ENCODE data around the gene OGFOD2. TPM values are rescaled to one million over a fixed set of nuclear protein-coding genes. Genes with fewer than 3 reads are reported as not detected.

Gene OGFOD2
- polyA plus RNA-seq, 10 donors, result 8.5 to 14.1 (median 9.6) TPM

DNA sequence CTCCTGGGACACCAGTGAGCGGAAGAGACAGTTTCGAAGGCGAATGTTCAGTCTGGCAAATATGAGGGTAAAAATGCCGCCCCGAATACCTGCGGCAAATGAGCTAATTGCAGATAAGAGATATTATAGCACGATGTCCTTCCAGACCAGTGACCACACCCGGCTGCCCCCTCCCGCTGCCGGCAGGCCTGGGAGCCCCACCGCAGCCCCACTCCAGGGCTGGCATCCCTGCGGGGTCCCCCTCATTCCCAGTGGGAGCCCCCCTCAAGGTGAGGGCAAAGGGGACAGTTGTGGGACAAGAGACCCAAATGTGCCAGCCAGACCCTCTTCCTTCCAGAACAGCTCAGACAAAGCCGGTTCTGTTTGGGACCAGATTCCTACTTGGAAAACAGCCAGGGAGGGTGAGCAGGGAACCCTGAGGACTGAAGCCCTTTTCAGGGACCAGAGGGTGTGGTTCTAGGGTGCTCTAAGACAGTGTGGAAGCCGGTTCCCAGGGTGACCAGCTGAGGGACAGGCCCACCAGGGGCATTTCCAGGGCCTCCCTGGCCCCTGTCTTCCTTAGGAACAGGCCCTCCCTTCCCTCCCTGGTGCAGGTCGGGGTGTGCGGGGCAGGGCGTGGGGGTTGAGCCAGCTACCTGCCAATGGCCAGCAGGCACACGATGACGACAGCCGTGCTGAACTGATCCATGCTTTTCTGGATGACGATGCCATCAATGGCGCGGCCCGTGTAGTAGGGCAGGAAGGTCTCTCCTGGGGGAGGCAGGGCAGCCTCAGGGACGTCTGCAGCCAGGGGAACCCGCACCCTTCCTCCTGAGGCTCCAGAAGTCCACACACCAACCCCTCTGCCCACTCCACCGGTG lies 25.0 kb upstream of the OGFOD2 start:
- no peak for DNase-seq

DNA sequence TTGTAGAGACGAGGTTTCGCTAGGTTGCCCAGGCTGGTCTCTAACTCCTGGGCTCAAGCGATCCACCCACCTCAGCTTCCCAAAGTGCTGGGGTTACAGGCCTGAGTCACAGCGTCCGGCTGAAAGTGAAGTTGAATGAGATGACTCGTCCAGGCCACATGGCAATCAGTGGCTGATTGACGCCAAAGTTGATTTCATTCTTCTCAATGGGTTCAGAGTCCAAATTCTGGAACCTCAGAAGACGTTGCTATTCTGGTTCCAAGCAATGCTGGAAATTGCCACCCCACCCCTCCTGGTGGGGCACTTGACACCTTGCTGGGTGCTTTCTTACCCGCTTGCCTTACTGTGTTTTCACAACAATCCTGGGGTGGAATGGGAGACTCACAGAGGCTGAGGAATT lies 23.6 kb upstream of the OGFOD2 start:
- DNase-seq, result no peak

DNA sequence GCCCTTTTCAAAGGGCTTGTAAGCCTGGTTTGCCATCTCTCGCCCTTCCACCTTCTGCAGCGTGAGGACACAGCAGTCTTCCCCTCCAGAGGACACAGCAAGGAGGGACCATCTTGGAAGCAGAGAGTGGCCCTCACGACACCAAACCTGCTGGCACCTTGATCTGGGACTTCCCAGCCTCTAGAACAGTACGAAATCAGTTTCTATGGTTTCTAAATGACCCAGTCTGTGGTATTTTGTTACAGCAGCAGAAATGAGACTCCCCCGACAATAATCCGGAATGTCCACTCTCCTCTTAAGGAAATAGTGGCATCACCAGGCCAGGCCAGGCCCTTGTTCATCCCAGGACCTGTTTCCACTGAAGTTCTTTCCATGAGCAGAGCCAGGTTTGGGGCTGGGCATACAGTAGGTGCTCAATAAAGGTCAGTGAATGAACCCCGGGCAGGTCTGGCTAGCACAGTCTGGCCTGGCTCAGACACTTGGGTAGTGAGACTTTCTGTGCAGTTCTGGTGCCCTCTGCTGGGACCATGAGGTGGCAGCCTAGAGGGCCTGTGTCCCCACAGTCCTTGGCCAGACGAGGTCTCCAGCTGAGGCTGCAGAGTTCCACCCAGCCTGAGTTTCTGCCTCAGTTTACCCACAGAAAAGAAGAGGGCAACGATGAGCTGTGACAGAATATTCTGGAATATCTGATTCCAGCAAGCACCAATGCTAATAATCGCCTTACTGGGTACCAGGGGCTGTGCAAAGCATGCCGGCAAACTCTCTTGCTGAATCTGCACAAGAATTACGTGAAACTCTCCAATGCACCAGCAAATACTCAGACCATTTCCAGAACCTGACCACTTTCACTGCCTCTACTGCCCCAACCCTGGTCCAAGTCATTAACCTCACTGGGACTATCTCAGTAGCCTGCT lies 22.8 kb upstream of the OGFOD2 start:
- DNase-seq, result peak; percentile 54 to 76 (median 71)

DNA sequence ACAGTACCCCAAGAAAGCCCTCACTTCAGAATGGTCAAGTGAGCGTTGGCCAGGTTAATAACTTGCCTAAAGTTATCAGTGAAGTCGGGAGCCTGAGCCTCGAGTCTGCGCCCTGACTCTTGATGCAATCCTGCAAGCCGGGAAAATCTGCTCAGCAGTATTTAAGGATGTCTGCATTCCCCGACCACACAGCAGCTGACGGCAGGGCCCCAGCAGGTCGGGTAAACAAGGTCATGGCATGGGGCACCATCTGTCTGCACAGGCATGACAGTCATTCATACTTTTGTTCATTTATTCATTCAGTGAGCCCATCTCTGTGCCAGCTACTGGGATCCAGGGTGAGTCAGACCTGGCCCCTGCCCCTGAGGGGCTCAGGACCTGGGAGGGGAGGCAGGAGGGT lies 19.9 kb upstream of the OGFOD2 start:
- peak in 1 of 3 donors; percentile 30 for DNase-seq

DNA sequence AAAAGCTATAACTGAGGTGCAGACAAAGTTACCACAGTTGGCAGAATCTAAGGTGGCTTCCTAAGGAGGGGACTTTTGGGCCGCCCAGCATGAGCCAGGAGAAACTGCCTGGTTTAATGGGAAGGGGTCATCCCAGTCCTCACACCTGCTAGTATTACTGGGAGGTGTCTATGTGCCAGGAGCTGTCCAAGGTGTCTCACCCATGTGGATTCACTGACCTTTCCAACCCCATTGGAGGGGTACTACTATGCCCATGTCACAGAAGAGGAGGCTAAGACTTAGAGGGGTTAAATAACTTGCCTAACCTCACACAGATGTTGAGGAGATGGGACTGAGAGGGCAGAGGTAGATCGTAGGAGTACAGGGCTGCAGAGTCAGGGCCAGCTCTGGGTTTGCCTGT lies 19.0 kb upstream of the OGFOD2 start:
- DNase-seq, result no peak

DNA sequence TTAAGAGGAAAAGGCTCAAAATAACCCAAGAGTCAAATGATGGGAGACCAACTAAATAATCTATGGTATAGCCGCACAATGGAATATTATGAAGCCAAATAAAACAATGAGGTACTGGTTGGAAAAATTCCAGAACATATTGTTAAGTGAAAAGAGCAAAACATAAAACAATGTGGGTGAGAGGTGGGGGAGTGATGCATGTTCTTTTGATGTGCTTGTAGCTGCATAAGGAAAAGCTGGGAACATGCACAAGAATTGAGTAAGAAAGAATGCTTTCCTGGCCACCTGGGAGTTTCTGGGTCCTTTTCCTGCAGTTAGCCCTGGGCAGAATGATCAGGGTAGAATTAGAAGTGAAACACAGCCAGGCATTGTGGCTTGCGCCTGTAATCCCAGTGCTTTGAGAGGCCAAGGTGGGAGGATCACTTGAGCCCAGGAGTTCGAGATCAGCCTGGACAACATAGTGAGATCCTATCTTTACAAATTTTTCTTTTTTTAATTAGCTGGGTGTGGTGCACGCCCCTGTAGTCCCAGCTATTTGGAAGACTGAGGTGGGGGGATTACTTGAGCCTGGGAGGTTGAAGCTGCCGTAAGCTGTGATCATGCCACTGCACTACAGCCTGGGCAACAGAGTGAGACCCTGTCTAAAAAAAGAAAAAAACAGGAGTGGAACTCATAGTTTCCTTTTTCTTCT lies 16.7 kb upstream of the OGFOD2 start:
- DNase-seq, result no peak

DNA sequence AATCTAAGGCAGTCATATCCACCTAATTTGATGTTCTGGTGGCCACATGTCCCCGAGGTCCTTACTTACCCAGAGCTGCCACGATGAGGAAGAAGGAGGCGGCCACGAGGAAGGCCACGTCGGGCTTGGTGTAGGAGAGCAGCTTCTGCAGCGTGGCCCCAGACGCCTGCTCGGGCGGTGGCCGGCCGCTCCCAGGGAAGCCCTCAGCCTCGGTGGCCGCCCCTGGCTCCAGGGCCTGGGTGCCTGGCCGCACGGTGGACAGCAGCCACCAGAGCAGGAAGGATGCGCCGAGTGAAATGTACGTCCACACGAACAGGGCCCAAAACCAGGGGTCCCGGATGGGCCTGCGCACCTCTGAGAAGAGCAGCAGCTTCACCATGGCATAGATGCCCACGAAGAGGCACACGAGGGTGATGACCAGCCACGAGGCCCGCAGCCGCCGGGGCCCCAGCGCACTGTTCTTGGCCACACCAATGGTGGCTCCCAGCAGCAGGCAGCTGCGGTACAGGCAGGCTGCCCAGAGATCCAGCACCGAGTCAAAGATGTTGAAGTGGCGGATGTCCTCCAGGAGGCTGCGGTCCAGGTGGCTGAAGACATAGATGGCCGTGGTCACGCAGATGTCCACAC lies 15.4 kb upstream of the OGFOD2 start:
- no peak for DNase-seq

DNA sequence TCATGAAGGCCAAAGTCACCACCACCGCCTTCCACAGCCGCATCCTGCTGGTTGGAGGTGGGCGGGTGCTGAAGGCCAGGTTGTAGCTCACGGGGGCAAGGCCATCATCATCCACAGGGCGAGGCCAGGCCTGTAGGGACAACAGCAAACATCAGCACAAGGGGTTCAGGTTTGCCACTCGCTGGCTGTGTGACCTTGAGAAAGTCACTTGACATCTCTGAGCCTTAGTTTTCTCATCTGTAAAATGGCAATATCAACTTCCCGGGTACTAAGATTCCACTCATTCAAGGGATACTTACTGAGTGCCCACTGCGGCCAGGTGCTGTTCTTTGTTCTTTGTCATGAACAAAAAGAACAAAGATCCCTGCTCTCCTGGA lies 14.9 kb upstream of the OGFOD2 start:
- no peak for DNase-seq

DNA sequence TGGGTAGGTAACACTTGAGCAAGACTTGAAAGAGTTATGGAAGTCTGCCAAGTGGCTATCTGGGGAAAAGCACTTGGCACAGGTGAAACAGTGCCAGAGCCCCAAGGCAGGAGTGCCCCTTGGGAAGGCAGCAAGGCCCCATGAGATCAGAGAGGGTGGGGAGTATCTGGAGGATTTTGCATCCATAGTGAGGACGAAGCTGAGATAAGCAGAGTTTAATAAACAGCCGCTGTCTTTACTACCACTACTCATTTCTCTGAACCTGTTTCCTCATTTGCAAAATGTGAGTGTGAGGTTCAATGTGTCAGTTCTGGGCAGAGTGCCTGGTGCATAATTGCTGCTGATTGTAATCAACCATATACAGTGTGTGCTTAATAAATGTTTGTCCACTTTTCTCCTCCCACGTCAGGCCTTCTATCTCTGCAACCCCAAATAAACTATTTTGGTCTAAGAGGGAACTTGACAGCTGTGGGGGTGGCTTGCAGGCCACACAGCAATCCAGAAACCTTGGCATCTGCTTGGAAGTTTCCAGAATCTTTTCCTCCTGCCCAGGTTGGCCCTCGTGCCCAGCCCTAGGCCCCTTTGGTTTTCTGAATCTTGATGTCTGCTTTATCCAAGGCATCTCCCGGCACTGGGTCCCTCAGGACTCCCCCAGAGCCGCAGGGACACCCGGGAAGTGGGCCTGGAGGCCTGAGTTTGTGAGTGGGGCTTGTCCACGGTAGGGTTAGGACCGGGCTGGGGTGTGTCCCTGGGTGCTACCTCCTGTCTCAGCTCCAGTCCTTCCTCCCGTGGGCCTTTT lies 13.3 kb upstream of the OGFOD2 start:
- DNase-seq, result no peak

DNA sequence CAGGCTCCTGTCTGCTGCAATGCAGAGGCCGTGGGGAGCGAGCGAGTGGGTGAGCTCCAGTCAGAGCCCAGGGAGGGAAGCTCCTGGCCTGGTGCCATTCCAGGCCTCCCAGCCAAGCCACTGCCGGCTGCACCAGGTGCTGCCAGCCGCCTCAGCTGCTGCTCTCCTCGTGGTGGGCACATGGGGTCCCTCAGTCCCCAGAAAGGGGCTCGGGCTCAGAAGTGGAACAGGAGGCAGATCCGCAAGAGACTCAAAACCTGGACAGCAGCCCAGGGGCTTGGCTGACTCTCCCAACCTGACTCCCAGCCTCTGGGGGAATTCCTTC lies 11.1 kb upstream of the OGFOD2 start:
- peak in 1 of 3 donors; percentile 63 for DNase-seq

DNA sequence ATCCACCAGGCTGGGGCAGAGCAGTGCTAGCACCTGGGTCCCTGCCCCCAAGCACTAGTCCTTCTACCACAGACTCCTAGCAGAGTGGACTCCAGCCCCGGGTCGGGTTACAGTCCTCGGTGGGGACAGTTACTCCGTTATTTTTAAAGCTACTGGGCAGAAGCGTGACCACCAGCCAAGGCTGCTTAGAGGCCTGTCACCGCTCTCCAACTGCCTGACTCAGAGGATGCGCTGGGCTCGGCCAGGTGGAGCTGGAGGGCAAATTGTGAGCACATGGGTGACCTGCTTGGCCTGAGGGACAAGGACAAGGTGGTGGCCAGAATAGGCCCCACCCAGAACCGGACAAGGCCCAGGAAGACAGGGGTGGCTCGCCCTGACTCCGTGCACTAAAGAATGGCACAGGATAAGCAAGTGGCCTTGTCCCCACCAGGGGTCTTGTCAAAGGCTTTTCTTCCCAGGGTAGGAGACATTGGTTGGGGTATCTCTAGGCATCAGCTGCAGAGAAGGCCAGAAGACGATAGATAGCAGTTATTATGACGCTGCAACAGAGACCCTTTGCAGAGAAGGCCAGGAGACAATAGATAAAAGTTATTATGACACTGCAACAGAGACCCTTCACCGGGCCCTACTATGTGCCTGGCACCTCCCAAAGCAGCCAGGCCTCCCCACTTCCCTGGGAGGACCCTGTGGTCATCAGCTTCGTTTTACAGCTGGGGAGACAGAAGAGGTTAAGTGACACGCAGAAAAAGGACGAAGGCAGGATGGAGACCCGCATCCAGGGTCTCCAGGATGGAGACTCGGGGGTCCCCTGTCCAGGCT lies 10.4 kb upstream of the OGFOD2 start:
- DNase-seq, result no peak

DNA sequence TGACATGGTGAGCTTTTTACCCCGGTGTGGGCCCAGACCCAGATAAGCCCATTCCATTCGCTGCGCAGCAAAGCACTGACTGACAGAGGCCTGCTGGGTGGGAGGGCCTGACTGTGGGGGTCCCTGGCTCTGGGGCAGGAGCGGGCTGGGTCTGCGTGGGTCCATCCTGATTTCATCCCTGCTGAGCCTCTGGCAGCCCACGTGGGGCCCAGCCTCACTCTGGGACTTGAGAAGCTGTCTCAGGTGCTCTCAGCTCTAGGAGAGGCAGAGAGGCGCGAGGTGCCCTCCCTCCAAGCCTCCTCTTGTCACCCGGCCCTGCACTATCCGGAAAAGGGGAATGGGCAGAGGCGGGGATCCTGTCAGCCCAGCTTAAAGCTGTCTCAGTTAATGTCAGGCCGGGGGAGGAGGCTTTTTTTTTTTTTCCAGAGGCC lies 9.7 kb upstream of the OGFOD2 start:
- DNase-seq, result no peak

DNA sequence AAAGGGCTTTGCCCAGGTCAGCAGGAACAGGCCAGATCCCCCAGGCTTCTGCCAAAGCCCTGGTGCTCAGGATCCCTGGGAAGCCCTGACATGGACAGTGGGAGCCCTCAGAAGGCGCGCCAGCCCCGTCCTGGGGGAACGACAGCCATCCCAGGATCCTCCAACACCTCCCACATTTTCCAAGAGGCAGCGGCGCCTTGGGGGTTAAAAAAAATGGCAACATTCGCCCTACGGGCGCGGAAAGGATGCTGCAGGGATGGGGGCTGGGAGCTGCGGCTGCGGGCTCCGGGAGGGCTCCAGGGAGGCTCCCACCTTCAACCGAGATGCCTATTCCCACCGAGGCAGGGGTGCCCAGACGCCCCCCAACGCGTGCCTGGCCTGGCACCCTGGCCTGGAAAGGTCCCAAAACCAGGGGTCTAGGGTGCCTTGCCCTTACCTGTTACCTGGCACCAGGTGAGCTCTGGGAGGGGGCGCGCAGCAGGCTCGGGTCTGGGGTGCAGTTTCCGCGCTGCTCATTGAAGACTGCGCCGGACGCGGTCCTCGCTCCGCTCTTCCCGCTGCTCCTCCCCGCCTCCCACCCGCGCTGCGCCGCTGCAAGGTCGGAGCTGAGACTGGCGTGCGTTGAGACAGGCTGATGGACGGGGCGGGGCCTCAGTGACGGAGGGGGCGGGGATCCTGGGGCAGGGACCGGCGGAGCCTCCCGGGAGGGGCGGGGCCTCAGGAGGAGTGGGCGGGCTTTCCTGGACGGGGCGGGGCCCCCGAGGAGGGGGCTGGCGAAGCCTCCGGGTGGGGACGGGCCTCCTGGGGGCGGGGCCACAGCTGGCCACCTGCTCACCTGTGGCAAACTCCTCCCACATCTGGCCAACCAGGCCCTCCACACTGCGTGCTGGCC lies 8.9 kb upstream of the OGFOD2 start, which contains the start of gene ABCB9:
Gene ABCB9 (minus strand): TSS at position 613 of the 892 bp plus-strand sequence. CDS start 6,228 bp downstream, outside the sequence.
- DNase-seq, result peak; percentile 76 to 87 (median 80)

DNA sequence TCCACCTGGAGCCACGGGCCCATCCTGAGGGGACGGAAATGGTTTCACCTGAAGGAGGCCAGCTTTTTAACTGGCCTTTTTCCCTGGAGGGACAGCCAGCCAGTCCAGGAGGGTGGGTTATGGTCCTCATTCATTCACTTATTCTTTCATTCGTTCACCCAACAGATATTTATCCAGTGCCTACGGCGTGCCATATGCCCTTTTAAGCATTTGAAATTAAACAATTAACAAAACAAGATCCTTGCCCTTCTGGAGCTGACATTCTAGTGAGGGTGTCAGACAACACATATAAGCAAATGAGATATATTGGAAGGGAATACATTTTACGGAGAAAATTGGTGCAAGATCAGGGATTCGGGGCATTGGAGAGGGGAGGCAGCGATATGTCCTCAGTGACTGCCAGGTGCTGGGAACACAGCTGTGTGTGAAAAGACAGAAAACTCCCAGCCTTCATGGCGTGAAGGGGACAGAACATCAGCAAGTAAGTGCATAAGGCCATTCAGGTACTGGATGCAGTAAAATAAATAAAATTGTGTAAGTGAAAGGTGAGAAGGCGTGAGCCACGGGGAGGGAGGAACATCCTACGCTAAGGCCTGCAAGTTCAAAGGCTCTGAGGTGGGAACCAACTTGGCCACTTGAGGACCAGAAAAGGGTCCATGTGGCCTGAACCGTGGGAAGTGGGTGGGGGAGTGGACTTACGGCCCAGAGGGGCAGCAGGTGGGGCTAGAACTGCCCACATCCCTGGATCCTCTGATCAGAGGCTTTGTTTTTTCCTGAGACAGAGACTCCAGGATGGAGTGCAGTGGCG lies 8.1 kb upstream of the OGFOD2 start:
- no peak for DNase-seq

DNA sequence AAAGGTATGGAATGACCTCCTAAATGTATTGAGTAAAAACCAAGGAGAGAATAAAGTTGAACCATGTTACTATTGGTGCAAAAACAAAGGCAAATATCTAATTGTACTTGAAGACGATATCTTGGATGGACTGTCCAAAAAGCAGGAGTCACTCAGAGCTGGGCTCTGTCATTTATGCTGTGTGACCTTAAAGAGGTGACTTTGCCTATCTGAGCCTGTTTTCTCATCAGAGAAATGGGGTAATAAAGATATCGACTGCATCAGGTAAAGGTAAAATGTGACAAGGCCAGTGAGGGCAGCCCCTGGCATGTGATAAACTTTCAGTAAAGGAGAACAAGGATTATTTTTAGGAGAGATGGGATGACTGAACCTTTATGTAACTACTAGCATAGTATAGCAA lies 6.9 kb upstream of the OGFOD2 start:
- DNase-seq, result no peak

DNA sequence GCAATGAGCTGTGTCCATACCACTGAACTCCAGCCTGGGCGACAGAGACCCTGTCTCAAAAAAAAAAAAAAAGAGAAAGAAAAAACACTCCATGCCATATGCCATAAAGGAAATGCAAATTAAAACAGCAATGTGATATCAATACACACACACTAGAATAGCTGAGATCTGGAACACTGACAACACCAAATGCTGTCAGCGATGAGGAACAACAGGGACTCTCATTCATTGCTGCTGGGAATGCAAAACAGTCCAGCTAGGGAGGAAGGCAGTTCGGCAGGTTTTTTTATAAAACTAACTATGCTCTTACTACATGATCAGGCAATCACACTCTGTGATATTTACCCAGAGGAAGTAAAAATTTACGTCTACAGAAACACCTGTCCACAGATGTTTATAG lies 5.4 kb upstream of the OGFOD2 start:
- no peak for DNase-seq

DNA sequence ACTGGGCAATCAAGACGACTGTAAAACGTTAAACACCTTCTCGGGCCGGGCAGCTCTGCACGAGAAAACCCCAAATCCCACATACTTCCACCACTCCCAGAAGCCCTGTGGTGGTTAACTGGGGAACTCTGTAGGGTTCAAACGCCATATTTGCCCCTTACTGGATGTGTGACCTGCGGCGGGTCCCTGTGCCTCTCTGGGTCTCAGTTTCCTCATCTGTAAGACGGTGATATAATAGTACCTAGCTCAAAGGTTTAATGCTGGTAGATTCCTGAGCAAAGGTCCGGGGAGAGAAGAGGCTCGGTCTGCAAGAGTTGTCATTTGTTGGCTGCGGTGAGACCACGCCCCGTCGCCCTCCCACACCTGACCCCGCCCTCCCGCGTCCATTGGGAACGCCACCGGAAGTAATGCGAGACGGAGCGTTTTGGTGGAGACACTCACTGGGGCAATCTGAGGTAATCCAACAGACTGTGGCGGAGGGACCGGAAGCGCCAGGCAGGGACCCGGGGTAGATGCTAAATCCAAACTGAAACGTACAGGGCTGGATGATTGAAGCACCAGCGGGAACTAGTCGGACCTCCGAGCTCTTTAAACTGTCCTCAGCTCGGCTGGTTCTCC lies 661 bp upstream of the OGFOD2 start:
- DNase-seq, result peak; percentile 98 to 99 (median 98)
